AG08395 (cell line): ENCODE data around the gene VEPH1.
"Not testable (repeated sequence)": the region's sequence is repeated elsewhere in the genome, so short reads cannot be mapped to it uniquely, and the experiment has no call there.

ENCODE experiments used
- DNase-seq: peaks from one replicate; pipeline ENCODE4 v3.0.0; 2012; ENCODE audit warnings: mixed read lengths, low spot score

Gene VEPH1

DNA sequence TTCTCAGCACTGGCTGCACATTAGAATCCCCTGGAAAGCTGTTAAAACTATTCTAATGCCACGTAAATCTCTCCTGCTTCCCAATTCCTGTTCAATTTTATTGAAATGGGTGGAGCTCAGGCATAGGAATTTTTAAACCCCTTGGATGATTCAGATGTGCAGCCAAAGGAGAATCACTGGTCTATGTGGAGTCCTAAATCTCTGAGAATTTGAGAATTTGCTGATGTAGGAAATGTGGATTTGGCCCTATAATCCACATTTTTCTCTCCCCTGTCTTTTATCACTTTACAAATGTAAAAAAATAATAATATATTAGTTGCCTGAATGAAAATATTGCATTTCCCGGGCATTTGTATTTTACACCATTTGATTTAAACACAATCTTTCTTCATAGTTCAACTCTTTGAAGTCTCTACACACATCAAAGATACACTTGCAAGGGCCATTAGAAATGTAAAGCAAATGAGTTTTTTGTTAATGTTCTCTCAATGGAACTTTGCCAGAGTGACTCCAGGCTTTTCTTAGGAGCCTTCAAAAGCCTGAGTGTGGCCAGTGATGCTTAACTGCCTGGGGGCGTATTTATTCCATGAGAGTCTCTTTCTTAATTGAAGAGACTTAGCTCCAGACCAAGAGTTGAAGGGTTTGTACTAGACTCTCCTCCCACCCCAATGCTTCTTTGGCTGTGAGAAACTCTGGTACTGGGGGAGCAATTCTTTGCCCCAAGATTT is 115.3 kb downstream of the VEPH1 start:
- DNase-seq: no peak

DNA sequence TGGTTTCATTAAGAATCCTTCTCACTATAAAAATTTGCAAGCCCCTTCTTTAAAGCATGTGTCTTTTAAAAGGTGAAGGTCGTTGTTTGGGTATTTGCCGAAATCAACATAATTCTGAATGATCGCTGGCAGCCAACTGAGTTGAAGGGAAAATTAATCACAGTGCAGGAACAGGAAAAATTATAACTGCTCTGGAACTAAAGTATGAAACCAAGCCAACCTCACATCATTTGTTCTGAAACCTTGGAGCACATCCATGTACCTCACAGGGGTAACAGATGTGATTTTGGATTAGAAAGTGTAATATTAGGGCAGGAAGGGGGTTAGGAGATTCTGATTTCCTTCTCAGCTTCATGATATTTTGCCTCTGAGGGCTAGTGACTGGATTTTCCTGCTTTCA is 118.7 kb downstream of the VEPH1 start:
- no peak for DNase-seq

DNA sequence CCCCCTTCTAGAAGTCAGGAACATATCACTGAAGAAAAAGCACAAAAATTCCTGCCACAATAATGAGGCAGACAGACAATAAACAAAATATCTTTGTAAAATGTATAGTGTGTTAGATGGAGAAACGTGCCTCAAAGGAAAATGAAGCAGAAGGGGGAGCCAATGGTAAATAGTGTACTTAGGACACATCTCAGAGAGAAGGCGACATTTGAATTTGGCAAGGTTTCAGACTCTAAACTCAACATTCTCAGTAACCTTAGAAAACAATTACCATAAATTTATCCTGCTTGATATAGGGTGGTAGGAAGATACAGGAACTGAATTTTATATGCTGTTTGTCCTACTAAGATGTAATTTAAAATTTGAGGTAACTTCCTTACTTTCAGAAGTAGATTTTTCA is 119.2 kb downstream of the VEPH1 start:
- no peak for DNase-seq

DNA sequence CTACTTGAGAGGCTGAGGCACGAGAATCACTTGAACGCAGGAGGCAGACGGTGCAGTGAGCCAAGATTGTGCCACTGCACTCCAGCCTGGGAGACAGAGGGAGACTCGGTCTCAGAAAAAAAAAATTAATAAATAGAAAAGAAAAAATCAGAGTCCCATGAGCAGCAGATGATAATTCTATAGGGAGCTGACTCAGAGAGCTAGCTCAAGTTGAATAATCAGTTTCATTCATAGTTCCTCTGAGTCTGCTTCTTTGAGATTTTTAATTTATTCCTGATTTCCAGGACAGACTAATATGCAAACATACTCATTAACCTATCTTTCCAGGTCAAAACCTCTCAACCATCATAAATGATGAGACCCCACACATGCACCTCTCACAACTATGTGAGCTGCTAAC is 121.6 kb downstream of the VEPH1 start:
- no peak for DNase-seq

DNA sequence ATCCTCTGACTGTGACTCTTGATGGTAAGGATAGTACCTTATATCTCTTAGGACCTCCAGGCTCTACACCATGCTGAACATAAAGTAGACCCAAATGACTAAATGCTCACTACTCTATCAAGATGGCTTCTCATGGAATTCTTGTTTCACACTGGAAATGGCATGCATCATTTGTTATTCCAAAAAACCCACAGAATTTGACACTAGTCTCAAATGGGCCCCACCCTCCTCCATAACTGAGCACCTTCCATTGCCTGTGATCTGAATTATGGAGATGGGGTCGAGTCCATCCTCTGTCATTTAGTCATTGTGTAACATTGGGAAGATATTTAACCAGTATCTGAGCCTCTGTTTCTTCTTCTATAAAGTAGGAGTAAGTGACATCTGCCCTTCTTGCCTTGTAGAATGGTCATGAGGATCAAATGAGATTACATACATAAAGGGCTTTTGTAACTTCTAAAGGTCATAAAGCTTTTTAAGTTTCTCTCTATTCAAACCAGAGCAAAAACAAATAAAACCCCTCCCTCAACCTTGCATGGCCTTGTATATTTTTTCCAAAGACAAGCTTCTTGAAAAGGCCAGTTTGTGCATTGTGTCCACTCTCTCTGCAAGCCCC is 123.6 kb downstream of the VEPH1 start:
- no peak for DNase-seq

DNA sequence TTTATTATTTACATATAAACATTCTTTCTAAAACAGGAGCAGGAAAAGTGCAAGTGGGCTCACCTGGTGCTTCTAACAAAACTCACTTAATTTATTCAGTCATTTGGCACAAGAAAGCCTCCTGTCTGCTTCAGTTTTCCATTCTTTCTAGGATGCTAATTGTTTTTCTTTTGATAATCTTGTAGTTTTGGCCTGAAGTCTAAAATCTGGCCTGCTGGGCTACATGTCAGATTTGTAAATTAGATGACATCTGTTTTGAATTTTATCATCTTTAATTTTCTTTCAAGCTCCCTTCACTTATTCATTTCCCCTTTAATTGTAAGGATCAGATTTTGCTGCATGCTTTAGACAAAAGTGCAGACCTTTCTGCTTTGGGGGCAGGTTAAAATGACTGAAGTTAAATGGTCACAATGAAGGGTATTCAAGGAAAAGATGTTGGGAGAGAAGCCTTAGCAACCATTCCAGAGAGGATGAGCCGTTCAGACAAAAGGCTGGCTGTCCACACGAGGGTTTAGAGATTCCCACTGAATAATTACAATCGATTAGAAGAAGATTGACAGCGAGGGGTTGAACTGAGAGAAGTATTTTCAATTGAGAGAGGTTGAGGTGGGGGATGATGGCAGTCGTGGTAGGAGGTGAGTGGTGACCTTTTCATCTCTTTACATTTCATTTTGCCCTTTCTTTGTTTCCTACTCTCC is 126.5 kb downstream of the VEPH1 start:
- no peak for DNase-seq

DNA sequence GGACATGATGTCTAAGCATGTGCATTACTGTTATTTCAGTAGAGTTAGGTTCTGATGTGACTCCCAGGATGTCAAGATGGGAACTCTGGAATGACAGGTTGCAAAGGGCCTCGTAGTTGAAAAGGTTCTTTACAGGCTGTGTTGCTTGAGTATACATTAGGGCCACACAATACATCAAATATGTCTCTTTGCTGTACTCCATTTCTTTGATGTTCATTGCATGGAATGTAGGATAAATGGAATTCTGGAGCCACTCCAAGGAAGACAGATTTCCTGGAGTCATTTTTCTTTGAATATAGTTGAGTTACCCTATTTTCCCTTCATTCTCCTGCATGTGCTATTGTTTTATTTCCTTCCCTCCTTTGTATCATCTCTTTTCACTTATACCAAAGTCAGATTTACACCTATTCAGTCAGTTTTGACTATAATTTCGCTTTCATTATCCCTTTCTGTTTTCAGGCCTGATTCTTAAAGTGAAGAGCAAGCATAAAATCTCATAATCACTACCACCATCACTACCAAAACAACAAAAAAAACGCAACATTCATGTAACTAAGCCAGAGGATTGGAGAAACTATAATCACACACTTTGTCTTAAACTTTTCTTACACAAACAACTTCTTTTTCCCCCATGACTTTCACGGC is 127.8 kb downstream of the VEPH1 start:
- DNase-seq: no peak

DNA sequence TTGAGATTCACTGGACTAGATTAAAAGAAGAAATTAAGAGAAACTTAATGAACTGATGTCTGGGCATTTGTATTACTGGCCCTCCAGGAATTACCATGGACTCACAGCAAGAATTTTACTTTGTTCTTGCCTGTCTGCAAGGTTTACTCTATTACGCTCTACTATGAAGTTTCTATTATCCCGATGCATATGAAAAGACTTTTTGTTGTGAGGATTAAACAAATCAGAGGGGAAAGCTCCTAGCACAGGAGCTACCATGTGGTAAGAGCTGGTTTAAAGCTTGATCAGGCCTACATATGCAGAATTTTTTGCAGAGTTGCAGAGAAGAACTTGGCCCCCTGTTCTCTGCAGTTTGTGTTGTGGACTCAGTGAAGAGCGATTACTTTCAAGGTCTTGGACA is 128.3 kb downstream of the VEPH1 start:
- no peak for DNase-seq

DNA sequence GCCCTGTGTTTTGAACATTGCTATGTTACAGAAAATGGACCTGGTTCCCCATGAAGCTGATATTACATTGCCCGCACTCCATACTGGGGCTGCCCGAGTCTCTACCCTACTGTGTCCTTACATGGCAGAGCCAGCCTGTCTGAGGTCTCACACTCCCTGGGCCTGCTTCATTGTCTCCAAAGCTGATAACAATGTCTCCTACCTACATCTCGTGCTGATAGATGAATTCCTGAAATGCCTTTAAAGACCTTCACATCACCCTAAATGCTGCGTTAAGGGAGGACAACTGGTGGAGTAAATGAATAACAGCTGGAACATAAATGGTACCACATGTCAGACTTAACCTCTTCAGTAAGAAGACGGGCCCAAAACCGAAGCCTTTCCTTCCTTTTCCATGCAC is 129.4 kb downstream of the VEPH1 start:
- peak; percentile 60 for DNase-seq

DNA sequence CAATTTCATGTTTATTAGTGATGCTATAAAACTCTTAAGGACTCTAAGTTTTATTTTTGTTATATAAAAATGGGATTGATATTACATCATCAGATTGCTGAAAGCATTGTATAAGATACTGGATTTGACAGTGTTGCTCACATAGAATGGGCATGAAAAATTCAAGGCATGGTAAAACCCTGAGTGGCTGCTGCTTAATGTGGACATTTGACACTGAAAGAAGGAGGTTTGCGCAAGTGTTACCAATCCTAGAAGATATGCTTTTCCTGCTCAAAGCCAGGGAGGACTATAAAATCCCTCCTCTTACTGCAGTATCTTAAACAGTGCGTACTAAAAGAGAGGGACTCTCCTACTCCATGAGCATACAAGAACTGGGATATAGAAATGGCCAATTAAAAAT is 132.3 kb downstream of the VEPH1 start:
- no peak for DNase-seq

DNA sequence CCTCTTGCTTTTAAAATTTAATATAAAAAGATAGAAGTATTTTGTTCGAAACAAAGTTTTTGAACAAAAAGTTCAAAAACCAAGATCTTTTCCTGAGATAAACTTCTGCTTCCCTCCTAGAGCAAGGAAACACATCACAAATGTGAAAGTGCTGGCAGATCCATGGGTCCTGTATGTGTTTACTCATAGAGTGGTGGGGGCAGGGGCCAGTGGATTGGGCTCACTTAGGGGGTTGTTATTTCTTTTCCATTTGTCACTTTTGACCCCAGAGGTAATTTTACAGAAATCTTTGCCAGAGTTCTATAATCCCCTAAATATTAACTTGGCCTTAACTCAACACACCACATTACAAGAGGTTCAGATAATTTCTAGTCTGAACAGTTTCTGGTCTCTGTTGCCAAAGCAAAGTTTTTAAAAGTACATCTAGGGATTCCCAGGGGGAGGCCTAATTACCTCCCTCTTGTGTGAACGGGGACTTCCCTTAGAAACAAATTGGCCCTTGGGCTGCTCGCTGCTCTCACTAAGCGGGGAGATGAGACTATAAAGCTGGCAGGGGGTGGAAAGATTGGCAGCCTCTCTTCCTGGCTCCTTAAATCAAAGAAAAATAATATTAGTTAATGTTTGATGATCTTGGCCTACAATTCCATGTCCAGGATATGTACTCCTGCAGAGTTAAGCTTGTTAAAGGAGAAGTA is 133.3 kb downstream of the VEPH1 start:
- DNase-seq: no peak

DNA sequence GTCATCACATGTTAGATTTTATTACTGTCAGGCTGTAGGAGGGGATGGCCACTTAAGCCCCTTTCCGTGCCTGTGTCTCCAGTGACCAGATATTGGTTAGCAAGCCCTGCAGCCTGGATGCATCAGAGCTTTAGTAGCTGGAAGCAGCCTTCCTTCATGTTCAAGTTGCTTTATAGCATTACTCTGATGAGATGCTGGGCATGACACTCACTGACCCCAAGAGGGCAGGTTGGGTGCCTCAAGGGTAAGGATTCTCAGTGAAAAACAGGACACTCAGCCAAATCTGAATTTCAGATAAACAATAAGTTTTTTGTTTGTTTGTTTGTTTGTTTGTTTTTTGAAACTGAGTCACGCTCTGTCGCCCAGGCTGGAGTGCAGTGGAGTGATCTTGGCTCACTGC is 135.0 kb downstream of the VEPH1 start:
- DNase-seq: no peak

DNA sequence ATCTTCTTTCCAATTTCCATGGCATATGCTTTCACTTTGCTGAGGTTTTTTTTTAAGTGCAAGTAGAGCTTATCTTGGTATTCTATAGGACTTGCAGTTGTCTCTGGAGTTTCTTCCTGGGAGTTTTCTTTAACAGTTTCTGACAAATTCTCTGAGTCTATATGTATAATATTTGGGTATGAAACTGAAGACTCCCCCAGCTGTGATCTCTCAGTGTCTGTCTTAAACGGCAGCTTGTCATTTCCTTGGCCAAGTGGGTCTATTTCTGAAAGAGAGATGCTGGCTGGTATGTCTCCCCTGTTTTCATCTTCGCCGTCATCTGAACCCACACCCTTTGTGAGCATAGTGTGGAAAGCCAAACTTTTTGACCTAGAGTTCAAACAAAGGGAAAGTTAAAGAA is 139.8 kb downstream of the VEPH1 start:
- no peak for DNase-seq

DNA sequence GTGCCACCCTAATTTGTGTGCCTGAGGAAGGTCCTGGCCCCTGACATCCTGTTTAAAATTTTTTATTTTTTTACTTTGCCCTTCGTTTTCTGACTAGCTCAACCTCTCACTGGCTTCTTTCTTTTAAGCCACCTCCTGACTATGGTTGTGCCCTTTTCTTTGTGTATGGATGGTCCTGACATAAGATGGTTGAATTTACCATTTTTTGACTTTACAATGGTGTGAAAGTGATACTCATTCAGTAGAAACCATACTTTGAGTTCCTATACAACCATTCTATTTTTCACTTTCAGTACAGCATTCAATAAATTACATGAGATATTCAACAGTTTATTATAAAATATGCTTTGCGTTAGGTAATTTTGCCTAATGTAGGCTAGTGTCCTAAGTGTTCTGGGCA is 140.9 kb downstream of the VEPH1 start:
- DNase-seq: no peak

DNA sequence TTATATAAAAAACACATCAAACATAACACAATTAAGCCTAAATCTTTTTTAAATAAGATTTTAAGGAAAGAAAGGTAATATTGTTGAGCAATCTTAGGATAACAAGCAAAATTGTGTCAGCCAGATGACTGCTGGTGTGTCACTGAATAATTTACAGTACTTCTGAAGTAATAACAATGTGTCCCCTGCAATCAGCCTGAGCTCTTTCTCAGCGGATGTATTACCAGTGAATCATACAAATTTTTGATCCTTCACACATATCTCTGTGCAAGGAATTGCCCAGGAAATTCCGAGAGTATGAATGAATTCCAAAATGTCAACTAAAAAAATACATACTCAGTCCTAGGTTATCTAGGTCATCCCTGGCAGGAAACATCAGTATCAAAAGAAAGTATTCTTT is 143.2 kb downstream of the VEPH1 start:
- peak; percentile 80 for DNase-seq

DNA sequence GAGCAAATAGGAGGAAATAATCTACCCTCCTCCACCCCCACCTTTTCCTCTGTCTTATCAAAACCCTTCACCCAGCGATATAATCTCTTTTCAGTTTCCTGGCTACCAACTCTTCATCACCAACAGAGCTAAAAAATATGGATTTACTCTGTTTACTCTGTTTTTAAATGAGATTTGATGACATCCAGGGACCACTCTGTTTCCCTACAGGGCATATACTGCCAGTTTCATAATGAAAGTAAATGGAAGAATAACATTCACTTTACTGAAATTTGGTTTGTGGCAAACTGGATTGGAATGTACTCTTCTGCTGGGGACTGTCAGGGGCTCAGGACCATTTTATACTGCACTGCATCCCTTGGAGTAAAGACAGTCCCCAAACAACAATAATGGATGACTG is 146.7 kb downstream of the VEPH1 start:
- DNase-seq: no peak

DNA sequence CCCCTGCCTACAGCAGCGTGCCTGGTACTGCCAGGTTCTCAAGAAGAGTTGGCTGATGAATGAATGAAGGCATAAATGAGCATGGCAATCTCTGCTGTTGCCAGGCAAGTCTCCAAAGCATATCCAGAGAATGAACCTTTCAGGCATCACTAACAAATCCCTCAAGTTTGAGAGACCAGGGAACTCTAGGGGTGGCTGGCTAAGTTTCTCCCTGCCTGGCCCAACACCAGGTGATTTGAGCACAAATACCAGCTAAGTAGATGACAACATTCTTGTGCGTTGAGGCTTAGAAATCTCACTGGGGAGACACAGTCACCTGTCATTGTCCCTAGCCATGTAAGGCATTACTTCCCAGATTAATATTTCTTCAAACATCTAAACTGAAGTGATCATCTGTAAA is 147.9 kb downstream of the VEPH1 start:
- DNase-seq: no peak

DNA sequence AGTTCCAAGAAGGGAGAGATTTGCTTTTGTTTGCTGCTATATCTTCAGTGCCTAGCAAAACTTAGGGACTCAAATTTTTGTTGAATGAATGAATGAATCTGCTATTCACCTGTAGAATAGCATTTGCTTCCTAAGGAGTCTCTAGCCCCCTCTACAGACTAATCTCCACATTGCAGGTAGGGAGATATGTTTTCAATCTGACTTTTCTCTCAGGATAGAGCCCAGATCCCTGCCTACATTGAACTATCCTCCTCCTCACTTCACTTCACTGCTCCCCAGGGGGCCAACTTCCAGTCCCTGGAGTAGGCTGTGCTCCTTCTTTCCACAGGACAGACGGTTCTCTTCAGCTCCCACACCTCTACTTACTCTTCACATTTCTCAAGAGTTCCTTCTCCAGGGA is 148.5 kb downstream of the VEPH1 start:
- DNase-seq: no peak

DNA sequence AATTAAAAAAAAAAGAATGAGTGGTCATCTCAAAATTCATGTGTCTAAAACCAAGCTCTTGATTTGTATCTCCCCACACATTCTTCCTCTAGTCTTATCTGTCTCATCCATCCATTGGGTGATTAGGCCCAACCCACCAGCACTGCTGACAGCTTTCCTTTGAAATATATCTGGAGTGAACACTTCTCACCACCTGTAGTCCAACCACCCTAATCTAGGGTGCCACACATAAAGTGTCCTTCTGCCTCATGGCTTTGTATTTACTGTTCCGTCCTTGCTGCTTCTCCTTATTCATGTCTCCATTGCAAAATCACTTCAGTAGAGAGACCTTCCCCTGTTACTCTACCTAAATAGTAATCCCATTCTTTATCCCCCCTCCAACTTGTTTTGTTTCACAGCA is 149.0 kb downstream of the VEPH1 start:
- DNase-seq: no peak

DNA sequence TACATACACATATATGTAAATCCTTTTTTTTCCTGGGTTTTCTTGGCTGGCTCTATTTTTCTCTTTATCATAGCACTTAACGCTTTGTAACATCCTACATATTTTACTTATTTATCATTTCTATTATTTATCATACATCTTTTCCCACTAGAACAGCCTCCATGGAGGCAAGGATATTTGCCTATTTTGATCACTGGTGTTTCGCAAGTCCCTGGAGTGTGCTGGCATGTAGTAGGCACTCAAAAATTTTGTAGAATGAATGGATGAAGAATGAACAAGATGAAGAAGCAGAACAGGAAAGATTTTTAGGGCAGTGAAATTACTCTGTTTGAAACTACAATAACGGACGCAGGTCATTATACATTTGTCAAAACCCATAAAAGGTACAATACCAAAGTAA is 149.6 kb downstream of the VEPH1 start:
- no peak for DNase-seq

DNA sequence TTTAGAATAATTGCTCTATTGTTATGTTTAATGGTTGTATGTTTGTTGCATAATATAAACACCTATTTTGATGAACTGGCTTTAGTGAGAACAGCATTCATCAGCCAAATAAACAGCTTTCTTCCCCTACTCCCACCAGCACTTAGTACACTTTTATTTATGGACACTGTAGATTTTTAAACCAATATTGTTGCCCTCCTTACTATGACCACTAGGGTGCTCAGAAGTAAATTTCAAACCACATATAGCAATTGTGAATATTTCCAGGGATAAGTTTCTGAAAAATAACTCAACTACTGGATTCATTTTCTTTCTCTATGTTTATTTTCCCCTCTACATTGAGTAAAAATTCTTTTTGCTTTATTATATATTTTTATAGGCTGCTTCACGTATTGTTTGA is 151.2 kb downstream of the VEPH1 start:
- no peak for DNase-seq

DNA sequence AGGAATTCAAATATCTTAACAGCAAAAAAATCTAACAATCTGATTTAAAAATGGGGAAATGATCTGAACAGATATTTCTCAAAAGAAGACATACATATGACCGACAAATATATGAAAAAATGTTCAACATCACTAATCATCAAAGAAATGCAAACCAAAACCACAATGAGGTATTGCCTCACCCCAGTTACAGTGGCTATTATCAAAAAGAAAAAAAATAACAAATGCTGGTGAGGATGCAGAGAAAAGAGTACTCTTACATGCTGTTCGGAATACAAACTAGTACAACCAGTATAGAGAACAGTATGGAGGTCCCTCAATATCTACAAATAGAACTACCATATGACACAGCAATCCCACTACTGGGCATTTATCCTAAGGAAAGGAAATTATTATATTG is 152.6 kb downstream of the VEPH1 start:
- not testable (repeated sequence) for DNase-seq
